CD14-positive monocyte (primary cell): ENCODE measurements around the gene DKKL1. TPM values are rescaled to one million over a fixed set of nuclear protein-coding genes. Genes with fewer than 3 reads are reported as not detected.

Experiments
- DNase-seq, 3 donors: peaks; one replicate each; pipeline ENCODE4 v3.0.0-alpha.2; 2011 to 2022
- H2AFZ ChIP-seq: 2 replicates; pipeline ENCODE4 v1.6.0; 2012; ENCODE audit warnings: mild to moderate bottlenecking, low read depth, low read length, inconsistent platforms; ENCODE audit not compliant: insufficient read depth, poor library complexity, severe bottlenecking
- H3K27ac ChIP-seq, 2 donors: 1 replicate in 1 of 2; 2 replicates in 1 of 2; pipeline ENCODE4 v1.5.1; 2012 to 2013; ENCODE audit warnings: low read length in 2 of 2, control low read depth in 1 of 2, inconsistent platforms in 1 of 2, low read depth in 1 of 2, mild to moderate bottlenecking in 1 of 2
- H3K27me3 ChIP-seq, 2 donors: one replicate each; pipeline versions ENCODE4 v1.6.0 to v1.6.1; 2011 to 2013; ENCODE audit warnings: low read length in 2 of 2; ENCODE audit not compliant: control insufficient read depth in 2 of 2, insufficient read depth in 2 of 2
- H3K36me3 ChIP-seq, 2 donors: replicated peaks in 1 of 2; 1 replicate in 1 of 2; 2 replicates in 1 of 2; pipeline versions ENCODE4 v1.5.1 to v1.6.1; 2012 to 2013; ENCODE audit warnings: low read length in 2 of 2, control low read depth in 1 of 2, inconsistent platforms in 1 of 2, mild to moderate bottlenecking in 1 of 2; ENCODE audit not compliant: insufficient read depth in 2 of 2, control insufficient read depth in 1 of 2
- H3K4me1 ChIP-seq, 2 donors: 1 replicate in 1 of 2; 2 replicates in 1 of 2; pipeline versions ENCODE4 v1.5.1 to v1.6.1; 2012 to 2013; ENCODE audit warnings: low read length in 2 of 2, control low read depth in 1 of 2, inconsistent platforms in 1 of 2, mild to moderate bottlenecking in 1 of 2, moderate library complexity in 1 of 2; ENCODE audit not compliant: insufficient read depth in 2 of 2, control insufficient read depth in 1 of 2
- H3K4me2 ChIP-seq: replicated peaks from 2 replicates; pipeline ENCODE3; 2012; ENCODE audit warnings: low read length, moderate library complexity, mild to moderate bottlenecking; ENCODE audit not compliant: poor library complexity, severe bottlenecking; ENCODE audit errors: extremely low read depth
- H3K4me3 ChIP-seq, 3 experiments: fragments of 200-600 bp in 1 of 3; sonication (generic) in 1 of 3; replicated peaks in 1 of 3; 1 replicate in 2 of 3; 2 replicates in 1 of 3; pipeline ENCODE4 v1.5.1; 2011 to 2013; ENCODE audit warnings: low read length in 3 of 3, mild to moderate bottlenecking in 3 of 3, control low read depth in 2 of 3, low read depth in 2 of 3, inconsistent platforms in 1 of 3, moderate library complexity in 1 of 3
- H3K79me2 ChIP-seq: 2 replicates; pipeline ENCODE4 v1.6.0; 2012; ENCODE audit warnings: mild to moderate bottlenecking, control low read depth, inconsistent platforms, low read length, moderate library complexity; ENCODE audit not compliant: insufficient read depth
- H3K9ac ChIP-seq: 2 replicates; pipeline ENCODE4 v1.6.0; 2017; ENCODE audit warnings: low read length, mild to moderate bottlenecking; ENCODE audit not compliant: insufficient read depth, poor library complexity, severe bottlenecking
- H3K9me3 ChIP-seq, 2 donors: replicated peaks in 1 of 2; 1 replicate in 1 of 2; 2 replicates in 1 of 2; pipeline versions ENCODE4 v1.5.1 to v1.6.1; 2012 to 2013; ENCODE audit warnings: low read length in 2 of 2, control low read depth in 1 of 2; ENCODE audit not compliant: control insufficient read depth in 1 of 2, insufficient read depth in 1 of 2
- H4K20me1 ChIP-seq: 2 replicates; pipeline ENCODE4 v1.6.0; 2012; ENCODE audit warnings: mild to moderate bottlenecking, low read length, control low read depth, moderate library complexity; ENCODE audit not compliant: insufficient read depth
- H3K27ac Mint-ChIP-seq, 7 donors: one replicate each; pipeline ENCODE4 v1.8.0; 2020; ENCODE audit warnings: mild to moderate bottlenecking in 7 of 7, mixed read lengths in 7 of 7, moderate library complexity in 6 of 7, inconsistent platforms in 2 of 7
- H3K27me3 Mint-ChIP-seq, 3 donors: one replicate each; pipeline ENCODE4 v1.8.0; 2021 to 2022; ENCODE audit warnings: low read depth in 3 of 3, mild to moderate bottlenecking in 3 of 3, mixed read lengths in 3 of 3, moderate library complexity in 3 of 3, inconsistent platforms in 1 of 3
- H3K36me3 Mint-ChIP-seq, 2 donors: one replicate each; pipeline ENCODE4 v1.8.0; 2020; ENCODE audit warnings: mixed read lengths in 2 of 2, inconsistent platforms in 1 of 2, mild to moderate bottlenecking in 1 of 2
- H3K4me1 Mint-ChIP-seq: one replicate; pipeline ENCODE4 v1.8.0; 2020; ENCODE audit warnings: mild to moderate bottlenecking, mixed read lengths
- H3K4me3 Mint-ChIP-seq, 2 donors: one replicate each; pipeline ENCODE4 v1.8.0; 2020; ENCODE audit warnings: mild to moderate bottlenecking in 2 of 2, mixed read lengths in 2 of 2, moderate library complexity in 1 of 2
- H3K9me3 Mint-ChIP-seq, 7 donors: one replicate each; pipeline ENCODE4 v1.8.0; 2020 to 2022; ENCODE audit warnings: mixed read lengths in 7 of 7, mild to moderate bottlenecking in 6 of 7, moderate library complexity in 6 of 7, inconsistent platforms in 2 of 7
- WGBS: methylation state at CpG from one replicate; pipeline ENCODE4 v1.1.5; 2013; ENCODE audit warnings: missing lambda C conversion rate; ENCODE audit not compliant: insufficient coverage; 5-methylcytosine and 5-hydroxymethylcytosine counted together
- intact Hi-C, 2 donors: fragments of 100-400 bp; cut with micrococcal nuclease; formaldehyde crosslinking; loops; one replicate each; pipeline versions ENCODE4 v1.15.0 to v1.15.1; 2023
- polyA plus RNA-seq, 3 donors: library from polyadenylated mRNA; depleted of rRNA in 1 of 3; unstranded in 2 of 3; stranded (reverse) in 1 of 3; fragments of 300-500 nt in 2 of 3; fragments of >200 nt in 1 of 3; fragmentation: Illumina TruSeq in 2 of 3; gene quantifications; 1 replicate in 2 of 3; 2 replicates in 1 of 3; pipeline ENCODE4 v1.2.3, GENCODE V29; 2012 to 2021
- TF ChIP-seq, protein P1 (sequence below): fragments of 200-600 bp; IDR thresholded peaks from one replicate; pipeline ENCODE4 v1.8.0; 2022; ENCODE audit warnings: antibody characterized with exemption, mild to moderate bottlenecking

DKKL1 gene
- polyA plus RNA-seq, 3 donors = not detected

GRCh38 chr19:49419173-49419572, 55.5 kb downstream of the DKKL1 start:
- Histone ChIP-seq H3K27me3 (peaks cover 42 to 49% of the 10 kb centered on the region in 2 donors), H3K27ac (no peak overlapping the region), H3K4me3 (no peak overlapping the region), H4K20me1 (no peaks in the 10 kb centered on the region), H3K36me3 (no peaks in the 10 kb centered on the region), H2AFZ (no peak overlapping the region), H3K4me1 (peaks cover 13 to 21% of the 10 kb centered on the region in 2 donors), H3K4me2 (no peak overlapping the region), H3K9ac (no peak overlapping the region), H3K79me2 (no peaks in the 10 kb centered on the region), H3K9me3 (peaks cover 0 to 18% of the 10 kb centered on the region in 2 donors)
- Mint-ChIP-seq H3K36me3 (peaks cover 0 to 20% of the 10 kb centered on the region in 2 donors), H3K4me3 (peak overlapping the region in 1 of 2 donors; percentile 90), H3K27ac (no peak overlapping the region), H3K27me3 (peaks cover 55 to 62% (median 59%) of the 10 kb centered on the region in 3 donors), H3K4me1 (peaks cover 35% of the 10 kb centered on the region), H3K9me3 (peaks cover 0 to 13% (median 7%) of the 10 kb centered on the region in 7 donors)
- WGBS = no CpG with 5 or more reads among the region's 2 CpGs
- TF ChIP-seq, protein P1, sequence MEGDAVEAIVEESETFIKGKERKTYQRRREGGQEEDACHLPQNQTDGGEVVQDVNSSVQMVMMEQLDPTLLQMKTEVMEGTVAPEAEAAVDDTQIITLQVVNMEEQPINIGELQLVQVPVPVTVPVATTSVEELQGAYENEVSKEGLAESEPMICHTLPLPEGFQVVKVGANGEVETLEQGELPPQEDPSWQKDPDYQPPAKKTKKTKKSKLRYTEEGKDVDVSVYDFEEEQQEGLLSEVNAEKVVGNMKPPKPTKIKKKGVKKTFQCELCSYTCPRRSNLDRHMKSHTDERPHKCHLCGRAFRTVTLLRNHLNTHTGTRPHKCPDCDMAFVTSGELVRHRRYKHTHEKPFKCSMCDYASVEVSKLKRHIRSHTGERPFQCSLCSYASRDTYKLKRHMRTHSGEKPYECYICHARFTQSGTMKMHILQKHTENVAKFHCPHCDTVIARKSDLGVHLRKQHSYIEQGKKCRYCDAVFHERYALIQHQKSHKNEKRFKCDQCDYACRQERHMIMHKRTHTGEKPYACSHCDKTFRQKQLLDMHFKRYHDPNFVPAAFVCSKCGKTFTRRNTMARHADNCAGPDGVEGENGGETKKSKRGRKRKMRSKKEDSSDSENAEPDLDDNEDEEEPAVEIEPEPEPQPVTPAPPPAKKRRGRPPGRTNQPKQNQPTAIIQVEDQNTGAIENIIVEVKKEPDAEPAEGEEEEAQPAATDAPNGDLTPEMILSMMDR = no peak
- no peak for DNase-seq
- intact Hi-C loops = no loop called here

- no peaks in the 10 kb centered on the region for H4K20me1 ChIP-seq
- Mint-ChIP-seq H3K36me3 (peaks cover 0 to 20% of the 10 kb centered on the region in 2 donors), H3K27me3 (peaks cover 65 to 73% (median 69%) of the 10 kb centered on the region in 3 donors), H3K27ac (no peak overlapping the region), H3K9me3 (peaks cover 0 to 17% (median 10%) of the 10 kb centered on the region in 7 donors), H3K4me1 (peaks cover 35% of the 10 kb centered on the region), H3K4me3 (peak overlapping the region in 1 of 2 donors; percentile 90)
- intact Hi-C loops = loop anchor here in 1 of 2 donors (10.0 kb wide), 1 partner anchor 45 kb away; no protein-coding TSS in a partner anchor
- H3K9ac ChIP-seq = no peak overlapping the region
- peaks cover 0 to 20% of the 10 kb centered on the region in 2 donors for H3K9me3 ChIP-seq
- TF ChIP-seq, protein P1 = no peak
- no peak overlapping the region for H3K4me2 ChIP-seq
- H3K4me1 ChIP-seq = peaks cover 13 to 21% of the 10 kb centered on the region in 2 donors
- DNase-seq = no peak
- no peak overlapping the region for H3K4me3 ChIP-seq
- H3K27me3 ChIP-seq = peaks cover 49 to 60% of the 10 kb centered on the region in 2 donors
- no peak overlapping the region for H3K27ac ChIP-seq
- H3K36me3 ChIP-seq = no peaks in the 10 kb centered on the region
- no peaks in the 10 kb centered on the region for H3K79me2 ChIP-seq
- H2AFZ ChIP-seq = no peak overlapping the region
- WGBS = 96% methylated on average over 2 of the region's 2 CpGs
Observed at GRCh38 chr19:49420227-49420626, 56.5 kb downstream of the DKKL1 start.
